Retinal pigment epithelial cell (primary cell): ENCODE results near the gene SPHK2.
"Not testable (repeated sequence)": the region's sequence is repeated elsewhere in the genome, so short reads cannot be mapped to it uniquely, and the experiment has no call there.

Source experiments
- DNase-seq: peaks from one replicate; pipeline ENCODE4 v3.0.0-alpha.2; 2010; ENCODE audit warnings: low read depth
- H3K4me3 ChIP-seq: 2 replicates; pipeline ENCODE4 v1.5.1; 2011; ENCODE audit warnings: mild to moderate bottlenecking, low read length, control low read depth, moderate library complexity
- TF ChIP-seq, protein P1 (sequence below): conservative IDR thresholded peaks from 2 replicates; pipeline ENCODE4 v1.5.1; 2011; ENCODE audit warnings: low read depth, low read length, control low read depth, inconsistent platforms

The SPHK2 gene

DNA sequence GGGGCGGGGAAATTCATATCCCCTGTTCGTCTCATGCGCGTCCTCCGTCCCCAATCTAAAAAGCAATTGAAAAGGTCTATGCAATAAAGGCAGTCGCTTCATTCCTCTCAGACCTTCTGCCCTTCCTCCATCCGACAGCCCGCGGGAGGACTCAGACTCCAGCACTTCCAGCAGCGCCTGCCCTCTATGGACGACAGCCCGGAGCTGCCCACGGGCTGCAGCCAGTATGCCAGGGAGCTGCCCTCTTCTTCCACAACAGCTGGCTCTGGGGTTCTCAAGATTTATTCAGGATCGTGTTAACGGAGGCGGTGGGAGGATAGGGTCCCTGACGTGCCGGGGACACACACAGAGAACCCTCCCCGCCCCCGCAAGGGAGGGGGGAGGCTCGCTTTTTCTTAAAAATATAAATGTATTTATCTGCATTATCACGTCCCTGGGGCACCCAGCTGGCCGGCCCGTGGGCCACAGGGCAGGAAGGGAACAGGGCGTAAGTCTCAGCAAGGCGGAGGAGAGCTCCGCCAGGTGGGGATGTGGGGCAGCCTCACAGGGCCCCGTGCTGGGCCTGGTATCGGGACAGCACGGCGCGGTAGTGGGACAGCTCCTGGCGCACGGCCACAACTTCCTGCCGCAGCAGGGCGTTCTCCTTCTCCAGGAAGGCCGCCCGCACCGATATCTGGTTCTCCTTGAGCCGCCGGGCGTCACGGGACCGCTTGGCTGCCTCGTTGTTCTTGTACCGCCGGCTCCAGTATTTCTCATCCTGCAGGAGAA, 11.2 kb downstream of the SPHK2 start:
- TF ChIP-seq, protein P1, sequence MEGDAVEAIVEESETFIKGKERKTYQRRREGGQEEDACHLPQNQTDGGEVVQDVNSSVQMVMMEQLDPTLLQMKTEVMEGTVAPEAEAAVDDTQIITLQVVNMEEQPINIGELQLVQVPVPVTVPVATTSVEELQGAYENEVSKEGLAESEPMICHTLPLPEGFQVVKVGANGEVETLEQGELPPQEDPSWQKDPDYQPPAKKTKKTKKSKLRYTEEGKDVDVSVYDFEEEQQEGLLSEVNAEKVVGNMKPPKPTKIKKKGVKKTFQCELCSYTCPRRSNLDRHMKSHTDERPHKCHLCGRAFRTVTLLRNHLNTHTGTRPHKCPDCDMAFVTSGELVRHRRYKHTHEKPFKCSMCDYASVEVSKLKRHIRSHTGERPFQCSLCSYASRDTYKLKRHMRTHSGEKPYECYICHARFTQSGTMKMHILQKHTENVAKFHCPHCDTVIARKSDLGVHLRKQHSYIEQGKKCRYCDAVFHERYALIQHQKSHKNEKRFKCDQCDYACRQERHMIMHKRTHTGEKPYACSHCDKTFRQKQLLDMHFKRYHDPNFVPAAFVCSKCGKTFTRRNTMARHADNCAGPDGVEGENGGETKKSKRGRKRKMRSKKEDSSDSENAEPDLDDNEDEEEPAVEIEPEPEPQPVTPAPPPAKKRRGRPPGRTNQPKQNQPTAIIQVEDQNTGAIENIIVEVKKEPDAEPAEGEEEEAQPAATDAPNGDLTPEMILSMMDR = no peak
- H3K4me3 ChIP-seq = no peak overlapping the region

DNA sequence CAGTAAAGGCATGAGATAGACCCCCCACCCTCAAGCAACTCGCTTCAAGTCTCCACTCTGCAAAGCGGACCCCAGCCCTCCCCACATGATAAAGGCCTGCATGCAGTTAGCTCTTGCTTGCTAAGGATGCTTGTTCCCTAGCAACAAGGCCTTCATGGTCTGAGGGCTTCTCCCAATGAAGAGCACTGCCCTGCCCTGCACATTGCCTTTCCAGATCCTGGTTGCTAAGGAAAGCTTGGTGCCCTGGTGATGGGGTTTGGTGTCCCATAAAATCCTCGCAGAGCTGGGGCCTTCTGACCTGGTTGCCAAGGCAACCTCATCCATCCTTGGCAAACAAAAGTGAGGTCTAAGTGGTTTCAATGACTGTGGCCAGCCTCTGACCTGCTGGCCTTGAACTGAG, 11.9 kb downstream of the SPHK2 start:
- no peak overlapping the region for H3K4me3 ChIP-seq
- DNase-seq = no peak
- TF ChIP-seq, protein P1 = no peak

More for the DNA sequence above, 11.2 kb downstream of the SPHK2 start:
- no peak for DNase-seq

DNA sequence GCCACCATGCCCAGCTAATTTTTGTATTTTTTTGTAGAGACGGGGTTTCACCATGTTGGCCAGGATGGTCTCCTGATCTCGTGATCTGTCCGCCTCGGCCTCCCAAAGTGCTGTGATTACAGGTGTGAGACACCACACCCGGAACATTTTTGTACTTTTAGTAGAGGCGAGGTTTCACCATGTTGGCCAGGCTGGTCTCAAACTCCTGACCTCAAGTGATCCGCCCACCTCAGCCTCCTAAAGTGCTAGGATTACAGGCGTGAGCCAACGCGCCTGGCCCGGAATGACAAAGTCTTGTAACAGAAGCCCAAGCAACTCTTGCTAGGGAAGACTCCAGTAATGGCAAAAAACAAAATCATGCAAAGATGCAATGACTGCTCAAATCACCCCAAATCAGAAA, 13.0 kb downstream of the SPHK2 start:
- DNase-seq, H3K4me3 ChIP-seq: not testable (repeated sequence)

DNA sequence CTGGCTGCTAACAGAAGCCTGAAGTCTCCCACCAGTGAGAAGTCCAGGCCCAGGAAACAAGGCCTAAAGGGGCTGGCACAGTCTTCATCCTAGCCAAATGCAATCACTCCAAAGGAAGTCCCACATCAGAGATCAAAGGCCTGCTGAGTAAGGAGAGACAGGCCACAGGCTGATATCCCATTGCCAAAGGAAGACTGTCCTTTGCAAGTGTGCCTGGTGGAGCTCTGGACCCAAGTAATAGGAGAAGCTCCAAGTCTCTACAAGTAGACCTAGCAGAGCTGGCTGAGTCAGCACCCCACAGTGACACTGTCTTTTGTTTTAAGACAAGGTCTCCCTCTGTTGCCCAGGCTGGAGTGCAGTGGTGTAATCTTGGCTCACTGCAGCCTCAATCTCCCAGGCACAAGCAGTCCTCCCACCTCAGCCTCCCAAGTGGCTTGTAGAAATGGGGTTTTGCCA, 13.4 kb downstream of the SPHK2 start:
- no peak overlapping the region for H3K4me3 ChIP-seq
- no peak for DNase-seq
- TF ChIP-seq, protein P1 = no peak

DNA sequence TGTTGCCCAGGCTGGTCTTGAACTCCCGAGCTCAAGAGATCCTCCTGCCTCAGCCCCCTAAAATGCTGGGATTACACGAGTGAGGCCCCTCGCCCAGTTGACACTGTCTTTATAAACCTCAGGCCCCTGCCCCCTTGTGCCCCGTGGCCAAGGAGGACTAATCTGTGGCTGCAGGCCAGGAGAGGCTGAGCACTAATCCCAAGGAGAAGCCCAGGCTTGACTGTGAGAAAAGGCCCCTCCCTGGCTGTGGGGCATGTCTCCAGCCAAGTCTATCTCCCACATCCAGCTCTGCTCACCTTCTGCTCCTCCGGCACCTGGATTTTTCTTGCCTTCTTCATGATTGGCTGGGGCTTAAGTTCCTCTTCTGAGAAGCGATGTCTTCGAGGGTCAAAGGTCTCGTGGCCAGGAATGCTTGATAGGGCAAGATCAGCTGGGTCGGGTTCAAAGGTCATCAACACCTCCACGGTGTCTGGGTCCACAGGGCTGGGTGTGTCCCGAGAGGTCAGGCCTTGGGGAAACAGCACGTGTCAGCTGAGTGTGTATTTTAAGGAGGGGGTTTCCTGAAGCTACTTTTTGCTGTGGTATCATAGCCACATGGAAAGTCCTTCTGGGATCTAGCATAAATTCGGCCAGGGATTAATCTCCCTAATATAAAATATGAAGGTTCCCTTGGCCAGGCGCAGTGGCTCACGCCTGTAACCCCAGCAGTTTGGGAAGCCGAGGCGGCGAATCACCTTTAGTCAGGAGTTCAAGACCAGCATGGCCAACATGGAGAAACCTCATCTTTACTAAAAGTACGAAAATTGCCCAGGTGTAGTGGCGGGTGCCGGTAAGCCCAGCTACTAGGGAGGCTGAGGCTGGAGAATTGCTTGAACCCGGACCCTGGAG, 14.1 kb downstream of the SPHK2 start:
- H3K4me3 ChIP-seq = no peak overlapping the region
- TF ChIP-seq, protein P1 = no peak
- no peak for DNase-seq

DNA sequence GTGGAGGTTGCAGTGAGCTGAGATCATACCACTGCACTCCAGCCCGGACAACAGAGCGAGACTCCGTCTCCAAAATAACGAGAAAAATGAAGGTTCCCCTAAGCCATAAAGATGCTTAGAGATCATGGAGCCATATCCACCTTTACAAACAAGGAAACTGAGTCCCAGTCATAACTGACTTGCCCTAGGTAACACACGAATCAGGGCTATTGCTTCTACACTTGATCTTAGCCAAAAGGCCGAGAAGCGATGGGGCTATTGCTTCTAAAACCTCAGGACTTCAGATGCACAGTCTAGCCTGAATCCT, 14.7 kb downstream of the SPHK2 start:
- no peak for DNase-seq
- H3K4me3 ChIP-seq = peak overlapping the region; percentile 35
- TF ChIP-seq, protein P1 = no peak

DNA sequence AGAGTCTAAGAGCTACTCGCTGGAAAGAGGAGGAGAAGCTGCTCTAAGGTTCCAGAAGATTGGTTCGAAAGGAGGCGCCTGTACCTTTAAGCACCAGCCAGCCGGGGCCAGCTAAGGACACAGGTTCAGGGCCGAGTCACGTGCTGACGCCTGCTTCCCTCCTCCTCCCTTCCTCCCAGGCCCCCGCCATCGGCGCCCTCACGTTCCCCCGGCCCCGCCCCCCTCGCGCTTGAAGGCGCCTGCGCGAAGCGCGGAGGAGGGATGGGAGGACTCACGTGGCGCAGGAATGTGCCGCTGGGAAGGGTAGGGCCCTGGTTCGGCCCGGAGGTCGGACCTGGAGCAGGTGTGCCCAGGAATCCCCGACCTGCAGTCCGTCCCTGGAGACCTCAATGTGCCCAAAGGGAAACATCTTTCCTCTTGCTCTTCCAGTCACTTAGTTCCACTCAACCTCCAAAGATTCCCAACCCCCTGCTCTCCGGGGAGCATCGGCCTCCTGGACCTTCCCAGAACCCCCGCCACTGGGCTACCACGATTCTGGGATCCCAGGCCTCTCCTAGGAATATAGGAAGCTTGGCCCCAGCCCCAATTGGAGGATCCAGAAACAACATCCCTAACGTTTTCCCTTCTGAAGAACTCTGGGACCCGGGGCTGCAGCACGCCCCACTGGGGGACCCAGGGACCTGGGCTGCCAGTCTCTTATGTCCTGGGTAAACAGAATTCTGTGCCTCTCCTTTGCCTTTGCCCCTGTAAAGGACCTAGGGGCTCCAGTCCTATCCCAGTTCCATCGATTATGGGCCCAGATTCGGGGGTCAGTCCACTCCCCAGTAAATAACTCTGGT, 15.3 kb downstream of the SPHK2 start:
- peak; percentile 95 for DNase-seq
- TF ChIP-seq, protein P1 = no peak
- peak overlapping the region; percentile 35 for H3K4me3 ChIP-seq
